Suppressor macrophage treated with lipopolysaccharide for 4 hours (primary cell): Measurements from ENCODE around the gene CD151.
A peak's percentile ranks its signal among the peaks of the same experiment; 100 is the strongest.

Experiments used
- DNase-seq: peaks from one replicate; pipeline ENCODE4 v3.0.0-alpha.2; 2020

The CD151 gene

DNA sequence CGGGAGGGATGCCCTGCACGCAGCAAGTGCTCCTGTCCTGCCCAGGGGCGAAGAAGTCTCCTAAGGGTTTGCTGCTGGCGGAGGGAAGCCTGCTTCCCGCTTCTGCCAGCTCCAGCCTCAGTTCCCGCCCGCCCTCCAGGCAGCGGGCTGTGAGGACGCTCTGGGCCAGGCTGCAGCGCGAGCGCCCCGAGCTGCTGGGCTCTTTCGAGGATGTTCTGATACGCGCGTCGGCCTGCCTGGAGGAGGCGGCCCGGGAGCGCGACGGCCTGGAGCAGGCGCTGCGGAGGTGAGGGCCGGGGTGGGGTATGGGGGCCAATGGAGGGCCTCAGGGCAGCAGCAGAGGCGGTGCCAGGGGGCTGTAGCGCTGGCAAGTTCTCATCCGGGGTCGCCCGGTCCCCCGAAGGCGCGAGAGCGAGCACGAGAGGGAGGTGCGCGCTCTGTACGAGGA lies 2.9 kb upstream of the CD151 start:
- DNase-seq = no peak

DNA sequence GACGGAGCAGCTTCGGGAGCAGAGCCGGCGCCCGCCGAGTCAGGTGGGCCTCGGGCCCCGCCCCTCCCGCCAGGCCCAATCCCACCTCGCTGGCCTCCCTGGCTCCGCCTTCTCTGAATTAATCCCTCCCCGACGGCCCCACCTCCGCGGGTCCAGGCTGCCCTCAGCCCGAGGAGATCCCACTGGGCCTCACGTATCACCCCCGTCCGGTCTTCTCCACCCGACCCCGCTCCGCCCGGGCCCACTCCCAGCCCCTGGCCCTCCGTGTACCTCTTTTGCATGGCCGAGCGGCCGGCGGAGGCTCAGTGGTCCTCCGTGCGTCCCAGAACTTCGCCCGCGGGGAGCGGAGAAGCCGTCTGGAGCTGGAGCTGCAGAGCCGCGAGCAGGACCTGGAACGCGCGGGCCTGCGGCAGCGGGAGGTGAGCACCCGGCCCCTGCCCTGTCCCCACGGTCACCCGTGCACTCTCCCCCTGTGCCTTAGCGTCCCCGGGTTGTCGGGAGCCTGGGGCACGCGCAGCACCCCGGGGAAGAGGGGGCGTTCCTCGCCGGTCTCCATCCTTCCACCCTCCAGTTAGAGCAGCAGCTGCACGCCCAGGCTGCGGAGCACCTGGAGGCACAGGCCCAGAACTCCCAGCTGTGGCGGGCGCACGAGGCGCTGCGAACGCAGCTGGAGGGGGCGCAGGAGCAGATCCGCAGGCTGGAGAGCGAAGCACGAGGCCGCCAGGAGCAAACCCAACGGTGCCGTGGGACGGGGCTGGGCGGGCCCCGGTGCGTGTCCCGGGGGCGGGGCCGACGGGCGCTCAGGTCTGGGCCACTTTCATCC lies 2.2 kb upstream of the CD151 start:
- peak; percentile 53 for DNase-seq

DNA sequence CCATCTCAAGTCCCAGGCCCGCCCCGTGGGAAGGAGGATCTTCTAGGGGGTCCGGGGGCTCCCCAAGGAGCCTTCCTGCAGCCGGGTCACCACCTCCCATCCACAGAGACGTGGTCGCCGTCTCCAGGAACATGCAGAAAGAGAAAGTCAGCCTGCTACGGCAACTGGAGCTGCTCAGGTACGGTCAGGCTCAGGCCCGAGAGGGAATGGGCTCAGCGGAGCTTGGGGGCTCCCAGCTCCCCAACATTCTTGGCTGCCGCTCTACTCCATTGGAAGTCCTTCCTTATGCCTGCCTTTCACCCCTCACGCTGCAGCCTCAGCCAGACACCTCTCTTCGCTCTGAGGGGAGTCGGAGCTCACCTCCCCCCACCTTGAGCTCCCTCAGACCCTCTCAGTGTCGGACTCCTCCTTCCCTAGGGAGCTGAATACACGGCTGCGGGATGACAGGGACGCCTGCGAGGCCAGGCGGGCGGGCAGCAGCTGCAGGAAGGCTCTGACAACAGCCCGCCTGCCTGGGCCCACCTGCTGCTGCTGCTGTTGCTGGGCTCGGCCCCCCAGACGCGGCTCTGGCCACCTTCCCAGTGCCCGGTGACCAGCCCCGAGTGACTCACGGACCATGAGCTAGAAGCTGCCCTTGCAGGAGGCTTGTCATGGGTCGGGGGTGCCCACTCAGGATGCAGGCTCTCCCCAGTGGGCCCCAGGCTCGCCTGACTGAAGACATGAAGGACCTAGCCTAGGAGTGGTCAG lies 1.5 kb upstream of the CD151 start:
- no peak for DNase-seq

DNA sequence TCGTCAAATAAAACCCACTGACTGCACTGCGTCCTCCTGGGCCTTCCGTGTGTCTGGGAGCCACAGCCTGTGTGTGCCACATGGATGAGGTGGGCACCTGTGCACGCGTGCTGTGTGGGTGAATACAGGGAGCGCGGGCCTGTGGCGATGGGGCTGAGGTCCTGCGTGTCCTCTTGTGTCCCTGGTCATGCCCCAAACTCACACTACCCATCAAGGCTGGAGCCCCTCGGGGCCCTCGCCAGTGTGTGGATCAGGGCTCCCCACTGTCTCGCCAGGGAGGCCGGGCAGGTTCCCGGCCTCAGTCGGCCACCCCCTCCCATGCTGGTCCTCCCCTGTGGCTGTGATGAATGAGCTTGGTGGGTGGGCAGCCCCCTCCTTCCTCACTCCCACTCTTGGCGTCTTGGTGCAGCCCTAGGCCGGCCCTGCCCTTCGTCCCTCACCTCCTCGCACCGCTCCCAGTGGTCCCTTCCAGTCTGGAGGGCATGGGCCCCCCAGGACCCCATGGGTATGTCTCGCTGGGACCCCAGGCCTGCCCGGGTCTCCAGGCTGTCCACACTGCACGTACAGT lies 707 bp upstream of the CD151 start:
- DNase-seq = no peak

DNA sequence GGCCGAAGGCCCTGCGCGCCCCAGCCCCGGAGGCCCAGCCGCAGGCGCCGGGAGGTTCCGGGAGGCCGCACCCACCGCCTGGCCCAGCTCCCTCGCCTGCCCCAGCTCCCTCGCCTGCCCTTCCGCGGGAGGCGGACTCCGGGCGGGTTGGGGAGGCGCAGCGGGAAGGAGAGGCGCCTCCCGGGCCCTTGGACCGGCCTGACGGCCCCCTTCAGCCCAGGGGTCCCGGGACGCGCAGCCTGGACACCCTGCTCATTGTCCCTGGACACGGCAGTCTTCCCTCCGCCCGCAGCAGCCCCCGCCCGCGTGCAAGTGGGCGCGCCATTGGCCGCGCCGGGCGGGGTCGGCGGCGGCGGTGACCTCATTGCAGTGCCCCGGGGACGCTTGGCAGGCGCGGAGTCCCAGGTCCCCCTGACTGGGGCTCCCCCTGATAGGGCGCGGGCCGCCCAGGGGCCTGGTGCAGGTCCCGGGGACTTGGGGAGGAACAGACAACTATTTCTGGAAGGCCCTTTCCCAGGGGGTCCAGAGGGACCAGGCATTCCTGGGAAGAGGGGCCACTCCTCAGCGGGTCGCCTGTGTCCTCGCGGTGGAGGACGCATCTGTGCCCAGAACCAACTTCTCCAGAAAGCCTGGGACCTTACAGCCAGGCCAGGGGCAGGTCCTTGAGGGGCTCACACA lies 501 bp downstream of the CD151 start:
- DNase-seq = peak; percentile 58

DNA sequence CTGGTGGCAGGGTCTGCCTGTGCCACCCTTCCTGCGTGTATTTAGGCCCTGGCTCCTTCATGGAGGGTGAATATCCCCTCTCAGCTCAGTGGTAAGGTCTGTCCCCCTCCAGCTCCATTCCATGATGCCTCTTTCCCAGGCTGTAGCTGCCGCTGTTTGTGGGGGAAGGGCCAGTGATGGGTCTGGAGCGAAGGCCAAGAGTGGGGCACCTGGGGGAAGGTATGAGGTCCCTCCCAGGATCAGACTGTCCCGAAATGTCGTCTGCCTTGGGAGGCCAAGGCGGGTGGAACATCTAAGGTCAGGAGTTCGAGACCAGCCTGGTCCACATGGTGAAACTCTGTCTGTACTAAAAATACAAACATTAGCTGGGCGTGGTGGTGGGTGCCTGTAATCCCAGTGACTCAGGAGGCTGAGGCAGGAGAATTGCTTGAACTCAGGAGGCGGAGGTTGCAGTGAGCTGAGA lies 1.1 kb downstream of the CD151 start:
- no peak for DNase-seq

DNA sequence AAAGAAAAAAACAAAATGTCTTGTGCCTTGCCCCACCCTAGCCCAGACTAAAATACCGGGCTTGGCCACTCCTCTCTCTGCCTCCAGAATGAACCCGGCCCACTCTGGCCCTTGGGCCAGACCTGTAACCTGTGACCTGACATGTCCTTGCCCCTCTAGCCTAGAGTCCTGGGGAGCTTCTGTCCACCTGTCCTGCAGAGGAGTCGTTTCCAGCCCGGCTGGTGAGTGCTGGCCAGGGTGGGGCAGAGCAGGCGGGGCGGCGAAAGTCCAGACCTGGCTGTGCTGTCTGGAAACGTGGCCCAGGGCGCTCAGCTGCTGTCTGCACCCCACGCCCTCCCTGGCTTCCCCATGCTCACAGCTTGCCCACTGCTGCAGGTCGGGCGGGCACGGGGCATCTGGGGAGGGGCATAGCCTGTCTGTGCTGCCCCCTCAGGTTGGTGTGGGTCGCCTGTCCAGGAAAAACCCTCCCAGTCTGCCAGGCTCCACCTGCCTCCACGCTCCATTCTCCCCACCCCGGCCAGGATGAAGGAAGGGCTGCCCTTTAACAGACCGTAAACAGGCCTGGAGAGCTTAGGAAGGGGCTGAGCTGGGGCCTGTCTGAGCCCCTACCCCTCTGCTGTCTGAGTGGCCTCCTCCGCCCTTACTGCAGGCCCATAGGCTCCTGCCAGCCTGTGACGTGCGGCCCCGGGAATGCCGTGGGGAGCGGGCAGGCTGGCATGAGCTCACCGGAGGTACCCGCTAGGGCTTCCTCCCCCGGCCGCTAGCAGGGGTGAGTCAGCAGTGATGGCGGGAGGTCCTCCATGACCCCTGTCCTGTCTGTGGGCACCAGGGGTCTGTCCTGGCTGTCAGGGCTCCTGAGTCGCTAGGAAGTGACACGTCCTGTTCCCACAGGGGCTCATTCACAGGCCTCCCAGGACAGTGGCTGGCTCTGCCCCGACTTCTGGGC lies 1.9 kb downstream of the CD151 start:
- DNase-seq = peak; percentile 64

DNA sequence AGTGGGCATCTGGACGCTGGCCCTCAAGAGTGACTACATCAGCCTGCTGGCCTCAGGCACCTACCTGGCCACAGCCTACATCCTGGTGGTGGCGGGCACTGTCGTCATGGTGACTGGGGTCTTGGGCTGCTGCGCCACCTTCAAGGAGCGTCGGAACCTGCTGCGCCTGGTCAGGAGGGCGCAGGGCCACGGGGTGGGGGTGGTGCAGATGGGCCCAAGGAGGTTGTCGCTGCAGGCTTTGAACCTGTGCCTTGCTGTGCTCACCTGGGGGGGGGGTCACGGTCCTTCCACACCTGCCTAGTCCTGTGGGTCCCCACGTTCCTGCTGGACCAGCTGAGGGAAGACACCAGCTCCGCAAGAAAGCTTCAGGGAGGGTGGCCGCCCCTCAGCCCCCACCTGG lies 3.5 kb downstream of the CD151 start:
- DNase-seq = no peak

DNA sequence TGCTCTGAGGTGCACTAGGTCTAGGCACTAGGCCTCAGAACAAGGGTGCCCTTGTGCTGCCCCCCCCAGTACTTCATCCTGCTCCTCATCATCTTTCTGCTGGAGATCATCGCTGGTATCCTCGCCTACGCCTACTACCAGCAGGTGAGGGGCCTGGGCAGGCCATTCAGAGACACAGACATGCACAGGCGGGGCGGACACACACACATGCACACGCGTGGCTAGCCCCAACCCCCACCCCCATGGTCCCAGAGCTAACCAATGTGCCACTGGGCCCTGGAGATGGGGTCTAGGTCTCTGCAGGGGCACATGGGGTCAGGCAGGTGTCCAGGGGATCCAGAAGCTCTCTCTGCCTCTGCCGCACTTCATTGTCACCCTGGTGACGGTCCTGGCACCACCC lies 3.9 kb downstream of the CD151 start:
- DNase-seq = no peak

DNA sequence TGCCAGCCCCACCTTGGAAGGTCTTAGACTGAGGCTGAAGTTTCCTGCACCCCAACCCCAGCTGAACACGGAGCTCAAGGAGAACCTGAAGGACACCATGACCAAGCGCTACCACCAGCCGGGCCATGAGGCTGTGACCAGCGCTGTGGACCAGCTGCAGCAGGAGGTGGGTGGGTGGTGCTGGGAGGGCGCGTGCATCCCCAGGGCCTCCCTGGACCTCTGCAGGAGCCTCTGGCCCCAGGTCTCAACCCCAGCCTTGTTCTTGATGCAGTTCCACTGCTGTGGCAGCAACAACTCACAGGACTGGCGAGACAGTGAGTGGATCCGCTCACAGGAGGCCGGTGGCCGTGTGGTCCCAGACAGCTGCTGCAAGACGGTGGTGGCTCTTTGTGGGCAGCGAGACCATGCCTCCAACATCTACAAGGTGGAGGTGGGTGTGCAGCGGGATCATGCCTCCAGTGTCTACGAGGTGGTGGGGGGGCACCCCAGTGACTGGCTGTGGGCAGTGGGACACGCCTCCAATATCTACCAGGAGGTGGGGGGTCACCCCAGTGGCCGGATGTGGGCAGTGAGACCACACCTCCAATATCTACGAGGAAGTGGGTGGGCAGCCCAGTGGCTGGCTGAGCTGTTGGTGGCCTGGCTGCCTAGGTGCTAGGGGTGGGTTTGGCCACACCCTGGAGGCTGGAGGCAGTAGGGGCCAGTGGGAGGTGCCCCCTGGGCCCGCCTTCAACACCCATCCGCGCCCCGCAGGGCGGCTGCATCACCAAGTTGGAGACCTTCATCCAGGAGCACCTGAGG lies 4.6 kb downstream of the CD151 start:
- DNase-seq = no peak

DNA sequence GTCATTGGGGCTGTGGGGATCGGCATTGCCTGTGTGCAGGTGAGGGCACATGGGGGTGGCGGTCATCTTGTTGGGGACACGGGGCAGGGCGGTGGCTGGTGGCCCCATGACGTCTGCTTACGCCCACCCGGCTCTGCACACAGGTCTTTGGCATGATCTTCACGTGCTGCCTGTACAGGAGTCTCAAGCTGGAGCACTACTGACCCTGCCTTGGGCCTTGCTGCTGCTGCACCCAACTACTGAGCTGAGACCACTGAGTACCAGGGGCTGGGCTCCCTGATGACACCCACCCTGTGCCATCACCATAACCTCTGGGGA lies 5.2 kb downstream of the CD151 start:
- DNase-seq = no peak

DNA sequence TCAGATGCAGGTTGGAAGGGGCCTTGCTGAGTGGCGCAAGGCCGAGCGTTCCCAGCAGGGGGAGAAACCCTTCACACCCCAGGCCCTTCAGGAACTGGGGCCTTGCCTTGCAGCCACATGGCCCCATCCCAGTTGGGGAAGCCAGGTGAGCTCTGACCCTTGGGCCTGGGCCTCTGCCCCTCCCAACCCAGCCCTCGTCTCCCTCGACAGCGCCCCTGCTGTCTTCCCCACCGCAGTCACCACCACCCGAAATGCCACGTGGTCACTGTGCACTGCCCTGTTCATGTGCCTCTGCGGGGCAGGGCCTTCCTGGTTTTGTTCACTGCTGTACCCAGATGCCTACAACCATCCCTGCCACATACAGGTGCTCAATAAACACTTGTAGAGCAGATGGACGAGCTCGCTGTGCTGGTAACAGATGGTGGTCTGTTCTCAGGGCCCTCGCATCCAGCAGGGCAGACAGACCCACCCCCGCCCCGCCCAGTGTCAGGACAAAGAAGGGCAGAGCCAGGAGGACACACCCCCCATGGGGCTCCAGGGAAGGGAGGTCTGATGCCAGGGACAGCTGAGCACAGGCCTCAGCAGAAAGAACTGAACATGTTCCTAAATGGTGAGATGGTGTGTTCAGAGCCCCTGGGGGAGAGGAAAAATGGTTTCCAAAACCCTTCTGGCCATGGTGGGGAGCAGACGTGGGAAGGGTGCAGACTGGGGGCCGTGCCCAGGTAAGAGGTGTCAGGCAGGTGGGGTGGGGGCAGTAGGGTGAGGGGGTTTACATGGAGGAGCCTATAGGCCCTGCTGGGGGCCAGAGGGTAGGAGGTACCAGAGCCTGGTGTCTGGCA lies 5.9 kb downstream of the CD151 start:
- no peak for DNase-seq

DNA sequence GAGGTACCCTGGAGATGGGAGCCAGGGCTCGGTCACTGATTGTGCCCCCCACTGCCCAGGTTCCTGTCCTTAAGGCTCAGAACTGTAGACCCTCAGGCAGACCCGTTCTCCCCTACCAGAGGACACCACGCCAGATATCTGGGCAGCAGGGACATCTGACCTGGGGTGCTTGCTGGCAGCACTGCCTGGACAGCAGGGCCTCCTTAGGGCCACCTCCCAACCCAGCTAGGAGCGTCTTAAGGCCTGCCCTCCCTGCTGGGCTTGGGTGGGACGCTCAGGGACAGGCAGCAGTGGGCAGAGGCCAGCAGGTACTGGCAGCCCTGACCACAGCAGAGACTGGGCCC lies 6.5 kb downstream of the CD151 start:
- DNase-seq = no peak

DNA sequence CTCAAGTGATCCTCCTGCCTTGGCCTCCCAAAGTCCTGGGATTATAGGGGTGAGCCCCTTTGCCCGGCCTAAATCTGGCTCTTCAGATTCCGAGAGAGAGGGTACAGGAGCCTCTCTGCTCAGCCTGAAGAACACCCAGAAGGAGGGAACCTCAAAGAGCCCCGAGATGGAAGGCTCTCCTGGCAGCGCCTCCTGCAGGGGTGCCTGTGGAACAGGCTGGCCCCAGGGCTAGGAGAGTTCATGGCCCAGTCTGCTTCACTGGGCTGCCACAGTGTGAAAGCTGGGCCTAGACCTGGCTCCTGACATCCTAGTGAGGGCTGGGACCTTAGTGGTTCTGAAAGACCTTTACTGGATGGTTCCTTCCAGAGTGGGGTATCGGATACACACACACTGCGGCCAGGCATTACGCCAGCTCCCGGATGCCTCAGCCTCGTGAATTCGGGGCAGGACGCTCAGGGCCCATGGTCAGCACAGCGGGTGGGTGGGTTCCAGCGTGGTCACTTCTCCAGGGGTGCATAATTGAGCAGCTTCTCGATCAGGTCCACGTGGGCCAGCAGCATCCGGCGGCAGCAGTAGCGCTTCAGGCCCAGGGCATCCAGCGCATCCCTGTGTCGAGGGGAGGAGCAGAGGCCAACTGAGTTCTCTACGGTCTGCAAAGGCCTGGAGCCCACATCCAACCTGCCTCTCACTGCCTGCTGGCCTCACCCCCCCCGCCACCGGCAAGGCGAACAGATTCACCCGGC lies 7.3 kb downstream of the CD151 start:
- DNase-seq = no peak

DNA sequence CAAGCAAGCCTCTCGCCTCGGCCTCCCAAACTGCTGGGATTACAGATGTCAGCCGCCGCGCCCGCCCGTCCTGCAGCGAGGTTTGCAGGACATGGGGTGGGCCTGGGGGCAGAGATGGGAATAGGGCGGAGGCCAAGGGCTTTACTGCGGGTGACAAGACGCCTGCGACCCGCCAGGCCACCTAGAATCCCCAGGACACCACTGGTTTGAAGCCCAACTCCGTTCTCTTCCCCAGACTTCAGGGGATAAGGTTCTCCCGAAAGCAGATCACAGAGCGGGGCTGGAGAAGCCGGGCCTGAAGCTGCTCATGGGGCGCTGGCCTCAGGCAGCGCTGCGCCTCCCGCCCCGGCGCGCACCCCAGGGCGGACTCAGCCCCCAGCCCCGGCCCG lies 9.2 kb downstream of the CD151 start:
- DNase-seq = no peak

DNA sequence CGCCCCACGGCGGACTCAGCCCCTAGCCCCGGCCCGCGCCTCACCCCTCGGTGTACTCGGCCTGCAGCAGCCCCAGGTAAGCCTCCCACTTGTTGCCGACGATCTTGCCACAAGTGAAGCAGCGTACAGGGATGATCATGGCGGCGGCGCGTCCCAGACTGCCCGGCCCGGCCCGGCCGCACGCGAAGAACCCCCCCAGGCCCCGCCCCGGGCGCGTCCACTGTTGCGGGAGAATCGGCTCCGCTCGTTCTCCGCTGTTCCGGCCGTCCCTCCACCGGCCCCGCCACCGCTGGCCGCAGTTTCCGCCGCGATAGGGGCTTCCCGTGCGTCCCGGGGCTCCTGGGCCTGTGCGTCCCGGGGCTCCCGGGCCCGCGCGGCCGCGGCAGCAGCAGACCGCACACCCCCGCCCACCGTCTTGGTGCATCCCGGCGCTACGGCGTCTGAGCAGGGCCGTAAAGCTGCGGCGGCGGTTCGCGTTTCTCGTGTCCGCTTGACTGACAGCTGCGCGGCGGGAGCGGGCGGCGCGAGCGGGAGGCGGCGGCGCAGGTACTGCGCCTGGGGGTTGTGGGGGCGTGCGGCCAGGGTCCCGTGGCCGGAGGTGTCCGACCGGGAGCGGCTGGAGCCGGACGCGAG lies 9.7 kb downstream of the CD151 start, which contains the start of the genes POLR2L and TSPAN4:
Gene POLR2L, minus strand, starts transcription at position 160 of the 633 bp plus-strand sequence. Its CDS starts 21 bp downstream, at position 139.
Gene TSPAN4, plus strand, starts transcription at position 483 of the 633 bp plus-strand sequence. CDS start 7,453 bp downstream, outside the sequence.
- peak; percentile 93 for DNase-seq

DNA sequence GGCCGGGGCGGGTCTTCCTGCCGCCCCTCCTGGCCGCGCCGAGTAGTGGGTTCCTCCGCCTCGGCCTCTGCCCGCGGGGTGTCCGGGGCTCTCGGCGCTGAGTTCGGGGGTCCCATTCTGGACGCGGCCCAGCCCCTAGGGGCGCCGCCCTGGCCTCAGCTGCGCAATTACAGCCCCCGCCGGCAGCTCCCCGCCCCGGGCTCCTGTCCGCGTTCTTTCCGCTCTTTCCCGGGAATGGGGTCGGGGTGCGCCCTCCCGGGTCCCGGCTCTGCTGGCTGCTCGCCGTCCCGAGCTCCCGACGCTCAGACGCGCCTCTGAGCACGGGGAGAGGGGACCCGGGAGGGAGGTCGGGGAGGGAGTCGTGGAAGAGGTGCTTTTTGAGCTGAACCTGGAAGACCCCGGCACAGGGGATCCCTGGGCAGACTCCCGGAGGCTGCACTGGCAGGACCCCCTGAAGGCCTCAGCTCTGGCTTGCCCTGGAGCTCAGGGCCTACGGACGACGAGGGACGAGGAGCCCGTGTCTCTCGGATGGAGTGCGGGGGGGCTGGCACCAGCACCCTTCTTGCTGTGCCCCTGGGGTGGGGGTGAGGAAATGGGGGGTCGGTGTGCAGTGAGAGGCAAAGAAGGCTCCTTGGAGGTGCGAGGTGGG lies 10.5 kb downstream of the CD151 start:
- no peak for DNase-seq
